ENCODE results near the gene WDR74. TPM values are rescaled to one million over a fixed set of nuclear protein-coding genes. Genes with fewer than 3 reads are reported as not detected.
A peak's percentile ranks its signal among the peaks of the same experiment; 100 is the strongest.

The WDR74 gene
- total and polyA plus RNA-seq, 9 of the 15 experiments (the other 6 are each of a cell fraction or from before 2014, with no cell fraction given) = 32.7 to 210 (median 114) TPM

DNA sequence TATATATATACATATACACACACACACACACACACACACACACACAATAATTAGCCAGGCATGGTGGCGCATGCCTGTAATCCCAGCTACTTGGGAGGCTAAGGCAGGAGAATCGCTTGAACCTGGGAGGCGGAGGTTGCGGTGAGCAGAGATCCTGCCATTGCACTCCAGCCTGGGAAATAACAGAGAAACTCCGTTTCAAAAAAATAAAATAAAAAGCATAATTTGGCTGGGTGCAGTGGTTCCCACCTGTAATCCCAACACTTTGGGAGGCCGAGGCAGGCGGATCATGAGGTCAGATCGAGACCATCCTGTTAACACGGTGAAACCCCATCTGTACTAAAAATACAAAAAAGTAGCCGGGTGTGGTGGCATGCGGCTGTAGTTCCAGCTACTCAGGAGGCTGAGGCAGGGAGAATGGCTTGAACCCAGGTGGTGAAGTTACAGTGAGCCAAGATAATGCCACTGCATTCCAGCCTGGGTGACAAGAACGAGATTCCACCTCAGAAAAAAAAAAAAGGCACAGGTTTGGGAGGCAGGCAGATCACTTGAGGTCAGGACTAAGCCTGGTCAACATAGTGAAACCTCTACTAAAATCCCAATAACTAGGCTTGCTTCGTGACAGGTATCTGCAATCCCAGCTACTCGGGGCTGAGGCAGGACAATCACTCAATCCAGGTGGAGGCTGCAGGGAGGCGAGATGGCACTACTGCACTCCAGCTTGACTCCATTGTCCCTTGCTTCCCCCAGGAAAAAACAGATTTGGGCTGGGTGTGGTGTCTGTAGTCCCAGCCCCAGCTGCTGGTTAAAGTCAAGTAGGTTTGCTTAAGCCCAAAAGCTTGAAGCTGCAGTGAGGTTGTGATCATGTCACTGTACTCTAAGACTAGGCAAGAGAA, 11.8 kb upstream of the WDR74 start (continued):
- TF ChIP-seq, protein P1, sequence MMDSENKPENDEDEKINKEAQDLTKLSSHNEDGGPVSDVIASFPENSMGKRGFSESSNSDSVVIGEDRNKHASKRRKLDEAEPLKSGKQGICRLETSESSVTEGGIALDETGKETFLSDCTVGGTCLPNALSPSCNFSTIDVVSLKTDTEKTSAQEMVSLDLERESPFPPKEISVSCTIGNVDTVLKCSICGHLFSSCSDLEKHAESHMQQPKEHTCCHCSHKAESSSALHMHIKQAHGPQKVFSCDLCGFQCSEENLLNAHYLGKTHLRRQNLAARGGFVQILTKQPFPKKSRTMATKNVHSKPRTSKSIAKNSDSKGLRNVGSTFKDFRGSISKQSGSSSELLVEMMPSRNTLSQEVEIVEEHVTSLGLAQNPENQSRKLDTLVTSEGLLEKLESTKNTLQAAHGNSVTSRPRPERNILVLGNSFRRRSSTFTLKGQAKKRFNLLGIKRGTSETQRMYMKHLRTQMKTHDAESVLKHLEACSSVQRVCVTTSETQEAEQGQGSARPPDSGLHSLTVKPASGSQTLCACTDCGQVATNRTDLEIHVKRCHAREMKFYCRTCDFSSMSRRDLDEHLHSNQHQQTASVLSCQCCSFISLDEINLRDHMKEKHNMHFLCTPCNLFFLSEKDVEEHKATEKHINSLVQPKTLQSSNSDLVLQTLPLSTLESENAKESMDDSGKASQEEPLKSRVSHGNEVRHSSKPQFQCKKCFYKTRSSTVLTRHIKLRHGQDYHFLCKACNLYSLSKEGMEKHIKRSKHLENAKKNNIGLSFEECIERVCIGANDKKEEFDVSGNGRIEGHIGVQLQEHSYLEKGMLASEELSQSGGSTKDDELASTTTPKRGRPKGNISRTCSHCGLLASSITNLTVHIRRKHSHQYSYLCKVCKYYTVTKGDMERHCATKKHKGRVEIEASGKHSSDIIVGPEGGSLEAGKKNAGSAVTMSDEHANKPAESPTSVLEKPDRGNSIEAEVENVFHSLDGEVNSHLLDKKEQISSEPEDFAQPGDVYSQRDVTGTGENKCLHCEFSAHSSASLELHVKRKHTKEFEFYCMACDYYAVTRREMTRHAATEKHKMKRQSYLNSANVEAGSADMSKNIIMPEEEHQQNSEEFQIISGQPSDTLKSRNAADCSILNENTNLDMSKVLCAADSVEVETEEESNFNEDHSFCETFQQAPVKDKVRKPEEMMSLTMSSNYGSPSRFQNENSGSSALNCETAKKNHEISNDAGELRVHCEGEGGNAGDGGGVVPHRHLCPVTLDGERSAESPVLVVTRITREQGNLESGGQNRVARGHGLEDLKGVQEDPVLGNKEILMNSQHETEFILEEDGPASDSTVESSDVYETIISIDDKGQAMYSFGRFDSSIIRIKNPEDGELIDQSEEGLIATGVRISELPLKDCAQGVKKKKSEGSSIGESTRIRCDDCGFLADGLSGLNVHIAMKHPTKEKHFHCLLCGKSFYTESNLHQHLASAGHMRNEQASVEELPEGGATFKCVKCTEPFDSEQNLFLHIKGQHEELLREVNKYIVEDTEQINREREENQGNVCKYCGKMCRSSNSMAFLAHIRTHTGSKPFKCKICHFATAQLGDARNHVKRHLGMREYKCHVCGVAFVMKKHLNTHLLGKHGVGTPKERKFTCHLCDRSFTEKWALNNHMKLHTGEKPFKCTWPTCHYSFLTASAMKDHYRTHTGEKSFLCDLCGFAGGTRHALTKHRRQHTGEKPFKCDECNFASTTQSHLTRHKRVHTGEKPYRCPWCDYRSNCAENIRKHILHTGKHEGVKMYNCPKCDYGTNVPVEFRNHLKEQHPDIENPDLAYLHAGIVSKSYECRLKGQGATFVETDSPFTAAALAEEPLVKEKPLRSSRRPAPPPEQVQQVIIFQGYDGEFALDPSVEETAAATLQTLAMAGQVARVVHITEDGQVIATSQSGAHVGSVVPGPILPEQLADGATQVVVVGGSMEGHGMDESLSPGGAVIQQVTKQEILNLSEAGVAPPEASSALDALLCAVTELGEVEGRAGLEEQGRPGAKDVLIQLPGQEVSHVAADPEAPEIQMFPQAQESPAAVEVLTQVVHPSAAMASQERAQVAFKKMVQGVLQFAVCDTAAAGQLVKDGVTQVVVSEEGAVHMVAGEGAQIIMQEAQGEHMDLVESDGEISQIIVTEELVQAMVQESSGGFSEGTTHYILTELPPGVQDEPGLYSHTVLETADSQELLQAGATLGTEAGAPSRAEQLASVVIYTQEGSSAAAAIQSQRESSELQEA (IDR thresholded peaks at IDR 0.05; ENCODE audit: low read depth) = no peak
- TF ChIP-seq ZNF740 (CRISPR knock-in tag; IDR thresholded peaks at IDR 0.05) (no peak), ZNF740 (tag; IDR thresholded peaks at IDR 0.05) (no peak), ZZZ3 (IDR thresholded peaks at IDR 0.05) (no peak), XRCC4 (IDR thresholded peaks at IDR 0.05; ENCODE audit: extremely low read depth, insufficient read depth, insufficient read length) (no peak), RBM17 (IDR thresholded peaks at IDR 0.05; ENCODE audit: borderline replicate concordance, low read depth, low read length) (no peak), ZNF589 (CRISPR knock-in tag; IDR thresholded peaks at IDR 0.05; ENCODE audit: low read depth) (no peak), EP300 (IDR thresholded peaks at IDR 0.05; ENCODE audit: low read length) (0 out of 2 replicates have a peak, but pooled peaks have one; percentile 8), ZNF134 (CRISPR knock-in tag; conservative IDR thresholded peaks at IDR 0.05) (no peak), E2F8 (IDR thresholded peaks at IDR 0.05; ENCODE audit: low read depth, partially characterized antibody) (peak; percentile 84), L3MBTL2 (IDR thresholded peaks at IDR 0.05) (no peak), RNF2 (IDR thresholded peaks at IDR 0.05) (no peak), HOXB6 (CRISPR knock-in tag; IDR thresholded peaks at IDR 0.05; ENCODE audit: borderline replicate concordance) (0 out of 2 replicates have a peak, but pooled peaks have one; percentile 19), SREBF2 (CRISPR knock-in tag; IDR thresholded peaks at IDR 0.05) (no peak)
- TF ChIP-seq, protein P2, sequence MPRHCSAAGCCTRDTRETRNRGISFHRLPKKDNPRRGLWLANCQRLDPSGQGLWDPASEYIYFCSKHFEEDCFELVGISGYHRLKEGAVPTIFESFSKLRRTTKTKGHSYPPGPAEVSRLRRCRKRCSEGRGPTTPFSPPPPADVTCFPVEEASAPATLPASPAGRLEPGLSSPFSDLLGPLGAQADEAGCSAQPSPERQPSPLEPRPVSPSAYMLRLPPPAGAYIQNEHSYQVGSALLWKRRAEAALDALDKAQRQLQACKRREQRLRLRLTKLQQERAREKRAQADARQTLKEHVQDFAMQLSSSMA (CRISPR knock-in tag; IDR thresholded peaks at IDR 0.05) = no peak

All from K562 (cell line).